DOHH2 (cell line): Measurements from ENCODE around the gene RFESD.

ENCODE experiments used
- H3F3A ChIP-seq: fragments of 200-600 bp; sonication (generic), shearing (Covaris generic); 2 replicates; pipeline ENCODE4 v1.6.0; 2016; ENCODE audit warnings: antibody characterized with exemption, mild to moderate bottlenecking; ENCODE audit not compliant: control insufficient read depth, insufficient read depth
- H3K27ac ChIP-seq: fragments of 200-600 bp; sonication (generic); 2 replicates; pipeline ENCODE4 v1.5.1; 2014; ENCODE audit warnings: low read depth, mild to moderate bottlenecking, low read length, moderate library complexity
- H3K27me3 ChIP-seq: fragments of 200-600 bp; sonication (generic); 2 replicates; pipeline ENCODE4 v1.6.1; 2014; ENCODE audit warnings: mild to moderate bottlenecking, low read length, mixed read lengths; ENCODE audit not compliant: control insufficient read depth
- H3K36me3 ChIP-seq: fragments of 200-600 bp; sonication (generic); 2 replicates; pipeline ENCODE4 v1.6.1; 2014; ENCODE audit warnings: mild to moderate bottlenecking, low read length, moderate library complexity, mixed read lengths; ENCODE audit not compliant: control insufficient read depth
- H3K4me1 ChIP-seq: fragments of 200-600 bp; sonication (generic); 2 replicates; pipeline ENCODE4 v1.6.1; 2014; ENCODE audit warnings: mild to moderate bottlenecking, low read length, mixed read lengths; ENCODE audit not compliant: control insufficient read depth
- H3K4me2 ChIP-seq: fragments of 200-600 bp; sonication (generic); 2 replicates; pipeline ENCODE4 v1.6.0; 2014; ENCODE audit warnings: mild to moderate bottlenecking, low read length, moderate library complexity
- H3K4me3 ChIP-seq: fragments of 200-600 bp; sonication (generic); 2 replicates; pipeline ENCODE4 v1.5.1; 2014; ENCODE audit warnings: mild to moderate bottlenecking, low read length, mixed read lengths
- H3K79me2 ChIP-seq: fragments of 200-600 bp; sonication (generic); 2 replicates; pipeline ENCODE4 v1.6.1; 2014; ENCODE audit warnings: mild to moderate bottlenecking, low read length, mixed read lengths; ENCODE audit not compliant: control insufficient read depth
- H3K9me2 ChIP-seq: fragments of 200-600 bp; sonication (generic); replicated peaks from 2 replicates; pipeline ENCODE4 v1.6.1; 2014; ENCODE audit warnings: mild to moderate bottlenecking, low read length, mixed read lengths; ENCODE audit not compliant: control insufficient read depth
- H3K9me3 ChIP-seq: fragments of 200-600 bp; sonication (generic); 2 replicates; pipeline ENCODE4 v1.6.1; 2014; ENCODE audit warnings: antibody characterized with exemption, low read length, mixed read lengths; ENCODE audit not compliant: control insufficient read depth, insufficient read depth
- H4K20me1 ChIP-seq: fragments of 200-600 bp; sonication (generic); 2 replicates; pipeline ENCODE4 v1.6.0; 2014; ENCODE audit warnings: low read depth, mild to moderate bottlenecking, antibody characterized with exemption, low read length, moderate library complexity; ENCODE audit not compliant: control insufficient read depth, insufficient read depth
- EZH2phosphoT487 ChIP-seq: fragments of 200-600 bp; sonication (generic); IDR thresholded peaks from 2 replicates; pipeline ENCODE4 v1.6.1; 2017; ENCODE audit warnings: borderline replicate concordance, mild to moderate bottlenecking, antibody characterized with exemption, low read length, moderate library complexity, mixed read lengths
- TF ChIP-seq, protein P1 (sequence below): fragments of 200-600 bp; sonication (generic); IDR thresholded peaks from one replicate; pipeline ENCODE4 v1.5.1; 2014; ENCODE audit warnings: antibody characterized with exemption, mild to moderate bottlenecking, low read depth, low read length; ENCODE audit not compliant: poor library complexity, severe bottlenecking

Gene RFESD

DNA sequence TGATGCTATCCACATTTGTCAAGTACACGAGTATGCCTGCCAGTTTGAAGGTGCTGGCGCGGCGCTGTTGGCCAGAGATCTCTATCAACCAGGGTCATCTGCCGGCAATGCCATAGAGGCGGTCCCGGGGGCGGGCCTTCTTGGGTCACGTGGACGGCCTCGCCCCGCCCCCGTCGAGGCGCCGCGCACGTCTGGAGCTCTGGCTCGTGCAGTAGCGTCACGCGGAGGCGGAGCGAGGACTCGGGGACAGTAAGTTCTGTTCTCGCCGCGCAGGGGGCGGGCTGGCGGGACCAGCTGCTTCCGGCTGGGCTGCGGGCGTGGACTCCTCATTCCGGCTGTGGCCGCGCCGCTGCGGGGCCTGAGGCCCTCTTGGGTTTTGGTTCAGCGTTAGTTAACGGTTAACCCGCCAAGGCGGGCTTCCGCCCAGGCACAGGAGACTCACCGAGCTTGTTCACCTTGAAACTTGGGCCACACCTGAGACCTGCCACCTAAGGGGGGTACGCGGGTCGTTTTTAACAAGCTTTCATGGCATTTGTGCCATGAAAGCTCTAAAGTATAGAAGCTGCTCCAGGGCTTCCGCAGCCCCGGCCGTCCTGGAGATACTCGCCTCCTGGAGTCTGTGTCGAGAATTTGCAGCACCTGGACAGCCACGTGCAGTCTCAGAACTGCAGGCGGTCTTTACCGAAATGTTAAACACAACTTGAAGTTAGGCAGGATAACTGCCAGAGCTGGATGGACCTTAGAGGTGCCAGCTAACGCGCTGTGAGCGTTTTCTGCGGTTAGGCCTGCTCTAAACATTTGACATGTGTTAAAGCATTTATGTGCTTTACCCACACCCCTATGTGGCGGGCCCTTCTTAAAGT, at the start of gene RFESD:
Gene RFESD, plus strand, starts transcription at position 209 of the 863 bp plus-strand sequence. CDS start 5,495 bp downstream, outside the sequence.
- H3K4me3 ChIP-seq, result peak within 1 kb of the TSS; percentile 75
- H3K4me1 ChIP-seq, result peaks cover 30% of the 10 kb centered on the region
- no peaks in the 10 kb centered on the region for H3K9me3 ChIP-seq
- peak within 1 kb of the TSS; percentile 45 for H3K27ac ChIP-seq
- no peaks in the 10 kb centered on the region for H3K27me3 ChIP-seq
- no peaks in the 10 kb centered on the region for H4K20me1 ChIP-seq
- no peaks in the 10 kb centered on the region for H3F3A ChIP-seq
- no peaks in the 10 kb centered on the region for H3K36me3 ChIP-seq
- peak within 1 kb of the TSS; percentile 71 for H3K4me2 ChIP-seq
- H3K79me2 ChIP-seq, result no peaks in the 10 kb centered on the region
- H3K9me2 ChIP-seq, result no peaks in the 10 kb centered on the region
- no peak for TF ChIP-seq EZH2phosphoT487
- TF ChIP-seq, protein P1, sequence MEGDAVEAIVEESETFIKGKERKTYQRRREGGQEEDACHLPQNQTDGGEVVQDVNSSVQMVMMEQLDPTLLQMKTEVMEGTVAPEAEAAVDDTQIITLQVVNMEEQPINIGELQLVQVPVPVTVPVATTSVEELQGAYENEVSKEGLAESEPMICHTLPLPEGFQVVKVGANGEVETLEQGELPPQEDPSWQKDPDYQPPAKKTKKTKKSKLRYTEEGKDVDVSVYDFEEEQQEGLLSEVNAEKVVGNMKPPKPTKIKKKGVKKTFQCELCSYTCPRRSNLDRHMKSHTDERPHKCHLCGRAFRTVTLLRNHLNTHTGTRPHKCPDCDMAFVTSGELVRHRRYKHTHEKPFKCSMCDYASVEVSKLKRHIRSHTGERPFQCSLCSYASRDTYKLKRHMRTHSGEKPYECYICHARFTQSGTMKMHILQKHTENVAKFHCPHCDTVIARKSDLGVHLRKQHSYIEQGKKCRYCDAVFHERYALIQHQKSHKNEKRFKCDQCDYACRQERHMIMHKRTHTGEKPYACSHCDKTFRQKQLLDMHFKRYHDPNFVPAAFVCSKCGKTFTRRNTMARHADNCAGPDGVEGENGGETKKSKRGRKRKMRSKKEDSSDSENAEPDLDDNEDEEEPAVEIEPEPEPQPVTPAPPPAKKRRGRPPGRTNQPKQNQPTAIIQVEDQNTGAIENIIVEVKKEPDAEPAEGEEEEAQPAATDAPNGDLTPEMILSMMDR, result no peak

DNA sequence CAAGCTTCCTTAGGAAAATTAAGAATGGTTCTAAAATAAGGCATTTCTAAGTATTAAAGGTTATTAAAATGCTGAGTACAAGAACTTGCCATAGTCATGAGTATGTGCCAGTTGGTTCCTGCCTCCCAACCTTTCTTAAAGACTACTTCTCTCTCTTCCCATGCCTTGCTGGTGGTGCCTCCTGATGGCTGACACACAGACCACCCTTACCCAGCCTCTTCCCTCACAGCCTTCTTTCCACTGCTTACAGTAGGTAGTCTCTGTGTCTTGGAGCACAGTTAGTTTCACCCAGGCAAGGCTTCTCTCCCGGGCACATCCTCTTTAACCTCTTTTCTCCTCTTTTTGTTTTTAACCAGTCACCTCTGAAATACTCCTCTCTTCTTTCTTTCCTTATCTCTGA, 47.3 kb upstream of the RFESD start:
- Histone ChIP-seq H3K4me3 (no peak overlapping the region), H3K27ac (no peak overlapping the region)
- TF ChIP-seq, protein P1, result no peak
- no peak for TF ChIP-seq EZH2phosphoT487

DNA sequence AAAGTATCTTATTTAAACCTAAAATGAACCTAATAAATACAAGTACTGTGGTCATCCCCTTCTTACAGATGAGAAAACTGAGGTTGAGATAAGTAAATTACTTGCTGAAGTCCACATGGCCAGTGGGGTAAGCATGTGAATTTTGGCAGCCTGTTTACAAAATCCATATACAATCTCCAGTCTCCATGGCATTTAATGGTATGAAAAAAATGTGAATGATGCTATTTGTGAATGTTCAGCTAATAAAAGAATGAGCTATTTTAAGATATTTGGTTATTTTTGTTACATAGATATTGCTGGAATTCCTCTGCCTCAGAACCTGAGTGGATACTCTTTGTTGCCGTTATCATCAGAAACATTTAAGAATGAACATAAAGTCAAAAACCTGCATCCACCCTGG, 46.0 kb upstream of the RFESD start:
- H3K4me1 ChIP-seq, result no peaks in the 10 kb centered on the region
- no peaks in the 10 kb centered on the region for H3K9me3 ChIP-seq
- H3K4me3 ChIP-seq, result no peak overlapping the region
- H3F3A ChIP-seq, result no peaks in the 10 kb centered on the region
- H3K27ac ChIP-seq, result no peak overlapping the region
- H3K79me2 ChIP-seq, result no peaks in the 10 kb centered on the region
- H3K36me3 ChIP-seq, result no peaks in the 10 kb centered on the region; the same call in 1 of the 2 replicates
- no peaks in the 10 kb centered on the region for H3K9me2 ChIP-seq
- TF ChIP-seq EZH2phosphoT487, result no peak
- TF ChIP-seq, protein P1, result no peak
- H4K20me1 ChIP-seq, result no peaks in the 10 kb centered on the region
- H3K27me3 ChIP-seq, result no peaks in the 10 kb centered on the region
- no peak overlapping the region for H3K4me2 ChIP-seq

More for the DNA sequence above, 47.3 kb upstream of the RFESD start:
- H3K27me3 ChIP-seq, result no peaks in the 10 kb centered on the region
- no peaks in the 10 kb centered on the region for H3F3A ChIP-seq
- H3K79me2 ChIP-seq, result no peaks in the 10 kb centered on the region
- H3K9me3 ChIP-seq, result no peaks in the 10 kb centered on the region
- no peaks in the 10 kb centered on the region for H4K20me1 ChIP-seq
- no peak overlapping the region for H3K4me2 ChIP-seq
- no peaks in the 10 kb centered on the region for H3K4me1 ChIP-seq
- no peaks in the 10 kb centered on the region for H3K9me2 ChIP-seq
- no peaks in the 10 kb centered on the region; the same call in 1 of the 2 replicates for H3K36me3 ChIP-seq
